Lung (tissue), 12 donors: ENCODE data around the gene TMEM178B. TPM values are rescaled to one million over a fixed set of nuclear protein-coding genes. Genes with fewer than 3 reads are reported as not detected.
"Not testable (repeated sequence)": the region's sequence is repeated elsewhere in the genome, so short reads cannot be mapped to it uniquely, and the experiment has no call there.

ENCODE experiments used
- ATAC-seq: fragments of 200-7000 bp; cut with Tn5 transposase; one replicate; pipeline ENCODE4 v1.9.1; 2020; ENCODE audit warnings: moderate number of reproducible peaks; ENCODE audit not compliant: insufficient read depth, low FRiP score
- DNase-seq, 3 donors: peaks; one replicate each; pipeline ENCODE4 v3.0.0-alpha.2; 2013 to 2017
- H3K27ac ChIP-seq, 2 donors: one replicate each; pipeline ENCODE4 v1.5.1; 2013; ENCODE audit warnings: mild to moderate bottlenecking in 2 of 2, moderate library complexity in 2 of 2, control low read depth in 1 of 2, inconsistent platforms in 1 of 2, low read depth in 1 of 2, low read length in 1 of 2
- H3K27me3 ChIP-seq, 3 donors: one replicate each; pipeline ENCODE4 v1.5.1; 2013; ENCODE audit warnings: low read length in 2 of 3; ENCODE audit not compliant: control insufficient read depth in 3 of 3, insufficient read depth in 3 of 3
- H3K36me3 ChIP-seq, 4 donors: one replicate each; pipeline ENCODE4 v1.5.1; 2013; ENCODE audit warnings: low read length in 4 of 4, mild to moderate bottlenecking in 1 of 4, moderate library complexity in 1 of 4; ENCODE audit not compliant: control insufficient read depth in 4 of 4, insufficient read depth in 4 of 4
- H3K4me1 ChIP-seq, 5 donors: one replicate each; pipeline ENCODE4 v1.5.1; 2013; ENCODE audit warnings: low read length in 5 of 5, mild to moderate bottlenecking in 2 of 5, moderate library complexity in 1 of 5; ENCODE audit not compliant: control insufficient read depth in 5 of 5, insufficient read depth in 5 of 5
- H3K4me3 ChIP-seq: one replicate; pipeline ENCODE4 v1.5.1; 2013; ENCODE audit warnings: mild to moderate bottlenecking, control low read depth, moderate library complexity
- H3K9ac ChIP-seq, 2 donors: one replicate each; pipeline ENCODE4 v1.5.1; 2013; ENCODE audit warnings: low read length in 2 of 2, control low read depth in 1 of 2; ENCODE audit not compliant: insufficient read depth in 1 of 2
- H3K9me3 ChIP-seq, 4 donors: one replicate each; pipeline ENCODE4 v1.5.1; 2013; ENCODE audit warnings: low read length in 3 of 4, mild to moderate bottlenecking in 1 of 4, moderate library complexity in 1 of 4; ENCODE audit not compliant: control insufficient read depth in 4 of 4, insufficient read depth in 3 of 4
- CTCF ChIP-seq: IDR thresholded peaks from 2 replicates; pipeline ENCODE4 v1.5.1; 2012; ENCODE audit warnings: mild to moderate bottlenecking; ENCODE audit errors: control extremely low read depth, extremely low read depth
- WGBS, 2 donors: extraction: QIAGEN DNeasy Blood & Tissue Kit; methylation state at CpG; one replicate each; pipeline ENCODE4 v1.1.7; 2013; 5-methylcytosine and 5-hydroxymethylcytosine counted together
- polyA plus RNA-seq, 2 donors: library from polyadenylated mRNA; stranded (reverse); fragments of 200-250 nt; gene quantifications; one replicate each; pipeline ENCODE4 v1.2.1, GENCODE V29; 2013
- total RNA-seq, 2 donors: library from RNA; depleted of rRNA in 1 of 2; stranded (reverse); fragments of >200 nt in 1 of 2; gene quantifications; one replicate each; pipeline ENCODE4 v1.2.1, GENCODE V29; 2014 to 2021
- donor health status: control.
- donor health status: control.
- donor health status: Bipolar disorder and iron deficiency.
- donor health status: healthy.
- donor health status: DM: yes; HTN: yes; CAD: no.

TMEM178B gene
- total and polyA plus RNA-seq, 4 donors: 0.04 to 2.4 (median 0.48) TPM

GRCh38 chr7:141028767-141029166 is 45.1 kb upstream of the TMEM178B start:
- peaks cover 0 to 8% (median 1%) of the 10 kb centered on the region in 4 donors for H3K9me3 ChIP-seq
- ATAC-seq (no peak), DNase-seq (no peak)
- no peak overlapping the region for H3K9ac ChIP-seq
- no peaks in the 10 kb centered on the region for H3K4me1 ChIP-seq
- H3K4me3 ChIP-seq: no peak overlapping the region
- no peak overlapping the region for H3K27ac ChIP-seq
- 87 to 89% methylated on average over 3 of the region's 3 CpGs for WGBS, 2 donors
- H3K36me3 ChIP-seq: no peaks in the 10 kb centered on the region
- no peaks in the 10 kb centered on the region for H3K27me3 ChIP-seq
- no peak for TF ChIP-seq CTCF

- H3K9me3 ChIP-seq, H3K4me1 ChIP-seq, H3K36me3 ChIP-seq, H3K9ac ChIP-seq, H3K4me3 ChIP-seq, H3K27ac ChIP-seq, DNase-seq, ATAC-seq, H3K27me3 ChIP-seq: not testable (repeated sequence)
- WGBS, 2 donors: 72 to 88% methylated on average over 28 to 30 of the region's 33 CpGs
Measured at GRCh38 chr7:141032539-141033323, 41.1 kb upstream of the TMEM178B start.

- not testable (repeated sequence) for DNase-seq, H3K36me3 ChIP-seq, H3K4me1 ChIP-seq, ATAC-seq, H3K27me3 ChIP-seq, H3K9me3 ChIP-seq, H3K27ac ChIP-seq, H3K9ac ChIP-seq, H3K4me3 ChIP-seq
- 91 to 94% methylated on average over 2 to 3 of the region's 3 CpGs for WGBS, 2 donors
Measured at GRCh38 chr7:141038100-141038499, 35.8 kb upstream of the TMEM178B start.

GRCh38 chr7:141039376-141039775 is 34.5 kb upstream of the TMEM178B start:
- ATAC-seq: no peak
- Histone ChIP-seq H3K36me3 (no peaks in the 10 kb centered on the region), H3K4me1 (no peaks in the 10 kb centered on the region), H3K27ac (no peak overlapping the region), H3K27me3 (no peaks in the 10 kb centered on the region), H3K9me3 (no peaks in the 10 kb centered on the region), H3K4me3 (no peak overlapping the region), H3K9ac (no peak overlapping the region)
- TF ChIP-seq CTCF: no peak
- no peak for DNase-seq
- 43 to 53% methylated on average over 3 of the region's 3 CpGs for WGBS, 2 donors
